ENCODE measurements around the gene SMCR8.

- TF ChIP-seq POLR2A (IDR thresholded peaks at IDR 0.05; ENCODE audit: low read depth, low read length) (no peak), CTCF (conservative IDR thresholded peaks at IDR 0.05; ENCODE audit: low read depth, low read length) (no peak), BHLHE40 (IDR thresholded peaks at IDR 0.05; ENCODE audit: low read depth, low read length) (no peak)
Observed at GRCh38 chr17:18270046-18270931, 44.8 kb upstream of the SMCR8 start.

Data from IMR-90 (cell line).